A172 (cell line): ENCODE results near the gene ZNF304. TPM values are rescaled to one million over a fixed set of nuclear protein-coding genes. Genes with fewer than 3 reads are reported as not detected.

Source experiments
- DNase-seq: peaks from one replicate; pipeline ENCODE4 v3.0.0-alpha.2; 2015; ENCODE audit warnings: low spot score
- total RNA-seq: library from RNA; depleted of rRNA; stranded (reverse); fragments of >200 nt; shearing (Covaris generic); gene quantifications from 2 replicates; pipeline ENCODE4 v1.2.3, GENCODE V29; 2014; rRNA removed

ZNF304 gene
- 13.0 and 14.0 TPM in 2 replicates for total RNA-seq

- DNase-seq = peak; percentile 99
Measured at GRCh38 chr19:57350877-57351805, at the start of gene ZNF304. Gene ZNF304, plus strand, starts transcription at chr19:57351271. Its CDS starts 394 bp downstream, at chr19:57351665.

- peak; percentile 96 for DNase-seq
Measured at GRCh38 chr19:57302020-57302465, 49.0 kb upstream of the ZNF304 start.

- no peak for DNase-seq
Measured at GRCh38 chr19:57302727-57303401, 48.2 kb upstream of the ZNF304 start.

GRCh38 chr19:57305056-57305455 lies 46.0 kb upstream of the ZNF304 start:
- no peak for DNase-seq

GRCh38 chr19:57308514-57308913 lies 42.6 kb upstream of the ZNF304 start:
- DNase-seq = no peak

DNA sequence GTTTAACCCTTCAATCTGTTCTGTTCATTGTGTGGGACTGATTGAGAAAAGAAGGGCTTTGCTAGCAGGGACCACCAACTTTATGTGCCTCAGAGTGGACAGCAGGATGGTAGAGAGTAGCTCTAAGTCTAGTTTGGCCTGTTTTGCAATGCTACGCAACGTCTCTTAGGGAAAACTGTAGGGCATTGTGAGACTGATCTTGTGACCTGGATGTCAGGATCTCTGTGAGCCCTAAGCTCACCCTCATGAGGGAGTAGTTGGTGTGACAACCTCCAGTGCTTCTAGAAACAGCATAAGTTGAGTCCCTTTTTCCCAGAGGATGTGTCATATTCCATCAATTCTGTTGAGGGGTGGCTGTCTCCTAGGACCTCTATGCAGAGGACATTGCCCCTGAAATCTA lies 40.3 kb upstream of the ZNF304 start:
- DNase-seq = no peak

- DNase-seq = no peak
Measured at GRCh38 chr19:57314146-57314545, 36.9 kb upstream of the ZNF304 start.

DNA sequence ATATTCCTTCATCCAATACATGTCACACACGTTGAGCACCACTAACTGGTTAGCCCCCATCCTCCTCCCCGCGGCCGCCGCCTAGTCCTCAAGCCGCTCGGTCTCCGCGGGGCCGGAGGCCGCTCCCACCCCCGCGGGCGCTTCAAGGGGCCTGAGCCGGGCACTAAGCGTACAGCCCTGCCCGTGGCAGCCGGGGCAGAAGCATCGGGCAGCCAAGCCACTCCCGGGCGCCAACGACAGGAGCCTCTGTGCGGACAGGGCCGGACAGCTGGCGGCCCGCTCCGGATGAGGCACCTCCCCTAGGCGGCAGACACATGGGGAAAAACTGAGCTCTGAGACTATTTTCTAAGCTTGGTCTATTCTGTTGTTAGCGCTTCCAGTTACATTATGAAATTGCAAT lies 33.6 kb upstream of the ZNF304 start:
- DNase-seq = no peak

- no peak for DNase-seq
Measured at GRCh38 chr19:57319869-57320179, 31.2 kb upstream of the ZNF304 start.

DNA sequence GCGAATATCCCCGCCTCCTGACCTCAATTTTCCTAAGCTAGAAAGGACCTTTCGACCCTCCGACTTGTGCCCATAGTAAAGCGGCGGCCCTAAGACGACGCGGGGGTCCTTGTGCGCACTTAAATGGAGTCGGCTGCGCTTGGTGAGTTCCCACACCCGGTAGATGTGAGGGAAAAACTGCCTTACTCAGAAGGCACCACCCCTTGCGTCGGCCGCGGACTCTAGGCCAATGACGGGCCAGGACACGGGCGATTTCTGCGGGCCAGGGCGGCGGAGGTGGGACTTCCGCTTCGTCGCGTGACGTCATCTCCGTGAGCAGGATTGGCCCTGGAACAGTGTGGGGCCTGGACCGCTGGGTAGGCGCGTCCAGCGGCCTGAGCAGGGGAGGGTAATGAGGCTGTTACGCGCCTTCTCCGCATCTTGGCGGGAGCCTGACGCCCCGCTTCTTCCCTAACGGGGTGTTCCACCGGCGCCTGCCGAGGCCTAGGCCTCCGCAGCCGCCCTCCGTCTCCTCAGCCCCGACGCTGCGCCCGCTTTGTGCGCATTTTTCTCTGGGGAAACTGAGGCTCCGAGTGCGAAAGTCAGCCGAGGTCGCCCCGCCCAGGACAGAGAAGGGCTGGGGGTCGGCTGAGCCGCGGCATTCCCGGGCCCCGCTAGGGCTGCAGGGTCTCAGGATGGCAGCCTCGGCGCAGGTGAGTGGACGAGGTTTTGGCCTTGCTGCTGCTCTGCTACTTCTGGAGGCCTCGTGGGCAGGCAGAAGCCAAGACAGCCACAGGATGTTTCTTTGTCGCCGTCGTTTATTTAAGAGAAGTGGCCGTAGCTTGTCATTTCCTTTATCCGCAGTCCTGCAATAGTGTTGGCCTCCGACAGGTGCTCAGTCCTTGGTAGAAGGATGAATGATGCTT lies 30.6 kb upstream of the ZNF304 start, which contains the start of gene ZNF543:
TSS of gene ZNF543 (plus strand) at position 293 of the 905 bp plus-strand sequence. CDS start at position 675, 382 bp downstream.
- DNase-seq = peak; percentile 96

- DNase-seq = no peak
Measured at GRCh38 chr19:57321116-57321515, 30.0 kb upstream of the ZNF304 start.

GRCh38 chr19:57321751-57322150 lies 29.3 kb upstream of the ZNF304 start:
- no peak for DNase-seq

DNA sequence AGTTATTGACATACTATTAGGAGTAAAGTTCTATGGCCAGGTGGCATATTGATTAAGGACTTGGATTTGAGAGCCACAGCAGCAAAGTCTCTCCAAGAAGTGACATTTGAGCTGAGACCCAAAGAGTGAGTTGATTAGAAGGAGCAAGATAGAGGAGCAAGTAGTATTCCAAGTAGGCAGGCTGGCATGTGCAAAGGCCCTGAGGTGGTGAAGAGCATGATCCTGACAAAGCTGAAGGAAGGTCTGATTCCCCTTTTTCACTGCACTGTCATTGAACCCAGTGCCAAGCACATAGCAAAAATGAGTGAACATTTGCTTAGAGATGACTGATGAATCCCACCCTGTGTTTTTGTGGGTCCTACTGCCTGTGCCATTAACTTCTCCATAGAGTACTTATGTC lies 26.1 kb upstream of the ZNF304 start:
- no peak for DNase-seq

DNA sequence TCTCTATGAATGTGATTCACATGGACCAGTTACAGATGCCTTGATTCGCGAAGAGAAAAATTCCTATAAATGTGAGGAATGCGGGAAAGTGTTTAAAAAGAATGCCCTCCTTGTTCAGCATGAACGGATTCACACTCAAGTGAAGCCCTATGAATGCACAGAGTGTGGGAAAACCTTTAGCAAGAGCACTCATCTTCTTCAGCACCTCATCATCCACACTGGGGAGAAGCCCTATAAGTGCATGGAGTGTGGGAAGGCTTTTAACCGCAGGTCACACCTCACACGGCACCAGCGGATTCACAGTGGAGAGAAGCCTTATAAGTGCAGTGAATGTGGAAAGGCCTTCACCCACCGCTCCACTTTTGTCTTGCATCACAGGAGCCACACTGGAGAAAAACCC lies 23.1 kb upstream of the ZNF304 start:
- DNase-seq = no peak

- DNase-seq = no peak
Measured at GRCh38 chr19:57334191-57334590, 16.9 kb upstream of the ZNF304 start.

DNA sequence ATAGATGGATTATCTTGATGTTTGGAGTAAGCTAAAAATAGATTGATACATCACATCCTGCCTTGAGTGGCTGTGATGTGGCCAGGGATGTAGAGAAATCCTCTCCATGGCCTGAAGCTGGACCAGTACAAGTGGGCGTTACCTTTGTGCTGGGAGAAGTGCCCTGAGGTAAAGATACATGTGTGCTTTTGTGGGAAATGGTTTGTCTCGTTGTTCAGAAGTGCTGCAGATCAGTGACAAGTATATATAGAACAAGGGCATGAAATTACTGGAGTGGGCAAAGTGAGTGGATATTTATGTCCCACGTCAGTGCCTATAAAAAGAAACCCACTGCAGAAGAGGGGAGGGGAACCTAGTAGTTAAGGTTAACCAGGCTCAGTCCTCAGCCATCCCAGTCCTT lies 12.2 kb upstream of the ZNF304 start:
- peak; percentile 48 for DNase-seq

- no peak for DNase-seq
Measured at GRCh38 chr19:57342582-57342981, 8.5 kb upstream of the ZNF304 start.

DNA sequence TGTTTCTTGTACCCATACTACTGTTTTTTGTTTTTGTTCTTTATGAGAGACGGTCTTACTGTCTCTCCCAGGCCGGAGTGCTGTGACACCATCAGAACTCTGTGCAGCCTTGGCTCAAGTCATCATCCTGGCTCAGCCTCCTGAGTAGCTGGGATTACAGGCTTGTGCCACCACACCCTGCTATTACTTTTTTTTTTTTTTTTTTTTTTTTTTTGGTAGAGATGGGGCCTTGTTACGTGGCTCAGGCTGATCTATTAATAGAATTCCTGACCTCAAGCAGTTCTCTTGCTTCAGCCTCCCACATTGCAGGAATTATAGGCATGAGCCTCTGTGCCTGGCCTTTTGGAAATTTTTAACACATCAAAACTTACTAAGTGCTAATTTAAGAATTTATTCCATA lies 2.9 kb upstream of the ZNF304 start:
- DNase-seq = no peak

DNA sequence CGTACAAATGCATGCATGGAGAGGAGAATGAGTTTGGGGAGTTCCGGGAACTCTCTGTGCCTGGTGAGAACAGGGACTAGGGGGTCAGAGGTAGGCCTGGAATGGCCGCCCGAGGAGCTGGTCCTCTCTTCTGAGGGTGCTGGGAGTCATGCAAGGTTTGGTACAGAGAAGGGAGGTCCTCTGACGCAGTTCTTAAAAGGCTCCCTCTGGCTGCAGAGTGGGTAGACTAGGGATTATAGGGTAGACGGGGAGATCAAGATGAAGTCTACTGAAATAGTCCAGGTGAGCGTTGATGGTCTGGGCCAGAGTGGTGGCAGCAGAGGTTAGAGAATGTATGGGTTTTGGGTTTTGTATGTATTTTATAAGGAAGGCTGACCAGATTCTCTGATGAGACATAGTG lies 796 bp downstream of the ZNF304 start:
- no peak for DNase-seq

GRCh38 chr19:57355916-57356315 lies 4.8 kb downstream of the ZNF304 start:
- DNase-seq = no peak

- no peak for DNase-seq
Measured at GRCh38 chr19:57357406-57357805, 6.3 kb downstream of the ZNF304 start.

DNA sequence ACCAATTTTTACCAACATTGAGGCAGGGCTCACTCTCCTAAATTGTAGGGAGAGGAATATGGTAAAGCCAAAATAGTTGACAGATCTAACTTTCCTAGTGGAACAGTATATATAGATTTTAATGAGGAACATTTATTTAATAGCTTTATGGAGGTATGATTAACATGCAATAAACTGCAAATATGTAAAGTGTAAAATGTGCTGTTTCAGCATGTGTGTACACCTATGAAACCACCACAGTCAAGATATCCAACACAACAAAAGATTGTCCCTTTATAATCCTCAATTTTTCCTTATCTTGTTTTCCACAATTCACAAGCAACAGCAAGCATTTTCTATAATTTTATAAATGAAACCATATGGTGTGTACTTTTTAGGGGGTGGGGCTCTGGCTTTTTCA lies 8.2 kb downstream of the ZNF304 start:
- DNase-seq = no peak
